GM23338 (cell line): ENCODE results near the gene PREP. TPM values are rescaled to one million over a fixed set of nuclear protein-coding genes. Genes with fewer than 3 reads are reported as not detected.

Experiments
- ATAC-seq: fragments of 200-7000 bp; cut with Tn5 transposase; 3 replicates; pipeline ENCODE4 v1.9.1; 2020
- DNase-seq: peaks from one replicate; pipeline ENCODE4 v3.0.0-alpha.2; 2015; ENCODE audit warnings: low spot score
- H2AFZ ChIP-seq: fragments of 200-600 bp; sonication (generic); 2 replicates; pipeline ENCODE4 v1.8.0; 2016; ENCODE audit warnings: antibody characterized with exemption, mild to moderate bottlenecking, moderate library complexity
- H3F3A ChIP-seq: fragments of 200-600 bp; sonication (generic); replicated peaks from 2 replicates; pipeline ENCODE4 v1.8.0; 2017; ENCODE audit warnings: antibody characterized with exemption, mixed run types, low read depth
- H3K27ac ChIP-seq: fragments of 200-600 bp; sonication (generic); 2 replicates; pipeline ENCODE4 v1.6.1; 2016; ENCODE audit warnings: low read depth
- H3K27me3 ChIP-seq: fragments of 200-600 bp; sonication (generic); 2 replicates; pipeline ENCODE4 v1.8.0; 2016; ENCODE audit warnings: mild to moderate bottlenecking, mixed run types, moderate library complexity; ENCODE audit not compliant: insufficient read depth
- H3K36me3 ChIP-seq: fragments of 200-600 bp; sonication (generic); 2 replicates; pipeline ENCODE4 v1.8.0; 2016; ENCODE audit warnings: mild to moderate bottlenecking; ENCODE audit not compliant: insufficient read depth
- H3K4me1 ChIP-seq: fragments of 200-600 bp; sonication (generic); 2 replicates; pipeline ENCODE4 v1.8.0; 2016; ENCODE audit warnings: mild to moderate bottlenecking, moderate library complexity; ENCODE audit not compliant: insufficient read depth
- H3K4me2 ChIP-seq: fragments of 200-600 bp; sonication (generic); 2 replicates; pipeline ENCODE4 v1.7.1; 2017; ENCODE audit warnings: mixed run types
- H3K4me3 ChIP-seq: fragments of 200-600 bp; sonication (generic); 2 replicates; pipeline ENCODE4 v1.6.1; 2016; ENCODE audit warnings: mixed run types
- H3K79me2 ChIP-seq: fragments of 200-600 bp; sonication (generic); replicated peaks from 2 replicates; pipeline ENCODE4 v1.8.0; 2017; ENCODE audit warnings: mild to moderate bottlenecking; ENCODE audit not compliant: insufficient read depth
- H3K9me2 ChIP-seq: fragments of 200-600 bp; sonication (generic); 2 replicates; pipeline ENCODE4 v1.8.0; 2017; ENCODE audit not compliant: insufficient read depth
- H4K20me1 ChIP-seq: fragments of 200-600 bp; sonication (generic); replicated peaks from 2 replicates; pipeline ENCODE4 v1.8.0; 2017; ENCODE audit warnings: mild to moderate bottlenecking; ENCODE audit not compliant: insufficient read depth
- H3K27ac Mint-ChIP-seq: 2 replicates; pipeline ENCODE4 v1.8.0; 2020; ENCODE audit warnings: inconsistent platforms, mild to moderate bottlenecking, moderate library complexity, mixed read lengths
- H3K27me3 Mint-ChIP-seq: 3 replicates; pipeline ENCODE4 v1.8.0; 2022; ENCODE audit warnings: low read depth, mild to moderate bottlenecking, moderate library complexity, mixed read lengths, inconsistent platforms; ENCODE audit not compliant: insufficient read depth, poor library complexity
- H3K36me3 Mint-ChIP-seq: 3 replicates; pipeline ENCODE4 v1.8.0; 2021; ENCODE audit warnings: low read depth, mild to moderate bottlenecking, inconsistent platforms, moderate library complexity, mixed read lengths
- H3K4me1 Mint-ChIP-seq: 3 replicates; pipeline ENCODE4 v1.8.0; 2020; ENCODE audit warnings: mild to moderate bottlenecking, inconsistent platforms, mixed read lengths
- H3K4me3 Mint-ChIP-seq: 3 replicates; pipeline ENCODE4 v1.8.0; 2021; ENCODE audit warnings: moderate library complexity, mild to moderate bottlenecking, inconsistent platforms, mixed read lengths
- H3K9me3 Mint-ChIP-seq: 3 replicates; pipeline ENCODE4 v1.8.0; 2020; ENCODE audit warnings: moderate library complexity, mild to moderate bottlenecking, inconsistent platforms, mixed read lengths
- CREB1 ChIP-seq: fragments of 250-450 bp; sonication (Bioruptor Pico); IDR thresholded peaks from 2 replicates; pipeline ENCODE4 v1.5.0; 2020; ENCODE audit warnings: low read depth, mild to moderate bottlenecking, moderate library complexity
- CTCF ChIP-seq, 2 experiments: fragments of 200-600 bp in 1 of 2; sonication (generic) in 1 of 2; conservative IDR thresholded peaks; 2 replicates each; pipeline versions ENCODE4 v1.5.1 to v1.6.1; 2016 to 2017; ENCODE audit warnings: antibody characterized with exemption in 2 of 2, low read depth in 2 of 2, mild to moderate bottlenecking in 2 of 2, moderate library complexity in 1 of 2
- ETS1 ChIP-seq: IDR thresholded peaks from 2 replicates; pipeline ENCODE4 v1.6.1; 2016; ENCODE audit warnings: antibody characterized with exemption
- EZH2 ChIP-seq: fragments of 200-600 bp; sonication (generic); IDR thresholded peaks from one replicate; pipeline ENCODE4 v1.8.0; 2017; ENCODE audit warnings: antibody characterized with exemption, mild to moderate bottlenecking, low read depth; ENCODE audit not compliant: unreplicated experiment
- EZH2phosphoT487 ChIP-seq: fragments of 200-600 bp; sonication (generic); IDR thresholded peaks from one replicate; pipeline ENCODE4 v1.8.1; 2018; ENCODE audit warnings: antibody characterized with exemption; ENCODE audit not compliant: unreplicated experiment
- JUNB ChIP-seq: IDR thresholded peaks from one replicate; pipeline ENCODE4 v1.6.1; 2016; ENCODE audit warnings: antibody characterized with exemption; ENCODE audit not compliant: unreplicated experiment
- NANOG ChIP-seq: IDR thresholded peaks from 2 replicates; pipeline ENCODE4 v1.6.1; 2016; ENCODE audit warnings: antibody characterized with exemption, borderline replicate concordance
- REST ChIP-seq: IDR thresholded peaks from one replicate; pipeline ENCODE4 v1.6.1; 2018; ENCODE audit warnings: antibody characterized with exemption; ENCODE audit not compliant: unreplicated experiment
- STAT1 ChIP-seq: IDR thresholded peaks from one replicate; pipeline ENCODE4 v1.6.1; 2016; ENCODE audit warnings: antibody characterized with exemption; ENCODE audit not compliant: unreplicated experiment
- ZNF331 ChIP-seq: fragments of 250-450 bp; sonication (Bioruptor Pico); IDR thresholded peaks from 2 replicates; pipeline ENCODE4 v1.5.0; 2020; ENCODE audit warnings: low read depth, mild to moderate bottlenecking, moderate library complexity
- polyA plus RNA-seq: library from polyadenylated mRNA; unstranded; fragments of >200 nt; fragmentation: Nextera tagmentation; extraction: Ambion mirVana; gene quantifications from 2 replicates; pipeline ENCODE4 v1.2.1, GENCODE V29; 2016
- total RNA-seq: library from RNA; depleted of rRNA; stranded (reverse); fragments of >200 nt; shearing (Covaris generic); gene quantifications from 2 replicates; pipeline ENCODE4 v1.2.3, GENCODE V29; 2014

The PREP gene
- total and polyA plus RNA-seq, 2 experiments from 2014 or later: 28.5 to 52.7 TPM

- Histone ChIP-seq H3F3A (no peaks in the 10 kb centered on the region), H3K4me3 (no peak overlapping the region), H3K4me2 (no peak overlapping the region), H3K27me3 (no peaks in the 10 kb centered on the region), H3K4me1 (peaks cover 19% of the 10 kb centered on the region), H3K9me2 (no peaks in the 10 kb centered on the region), H3K27ac (0 out of 2 replicates have a peak overlapping the region, but pooled peaks have one; percentile 12), H3K36me3 (no peaks in the 10 kb centered on the region; the same call in 1 of the 2 replicates), H2AFZ (no peak overlapping the region), H4K20me1 (peaks cover 4% of the 10 kb centered on the region), H3K79me2 (no peaks in the 10 kb centered on the region)
- no peaks in the 10 kb centered on the region for H3K27me3 Mint-ChIP-seq
- H3K27ac Mint-ChIP-seq: 0 out of 2 replicates have a peak overlapping the region, but pooled peaks have one; percentile 39
- TF ChIP-seq ETS1 (no peak), CTCF (conservative IDR thresholded peaks at IDR 0.05; ENCODE audit: low read depth in 2 of 2) (peak; percentile 46 to 64)
- DNase-seq (peak; percentile 41), ATAC-seq (peak; percentile 73)
- H3K4me1 Mint-ChIP-seq: peaks cover 15% of the 10 kb centered on the region
- peaks cover 4% of the 10 kb centered on the region; the same call in 2 of the 3 replicates for H3K36me3 Mint-ChIP-seq
- no peak overlapping the region for H3K4me3 Mint-ChIP-seq
- no peaks in the 10 kb centered on the region for H3K9me3 Mint-ChIP-seq
These were observed 100.2 kb downstream of the PREP start for GRCh38 chr6:105302617-105303128.

- Histone ChIP-seq H3K27ac (no peak overlapping the region), H3K27me3 (no peaks in the 10 kb centered on the region), H3K4me1 (peaks cover 19% of the 10 kb centered on the region), H4K20me1 (peaks cover 4% of the 10 kb centered on the region), H3K9me2 (no peaks in the 10 kb centered on the region), H3K4me3 (no peak overlapping the region), H3K79me2 (no peaks in the 10 kb centered on the region), H2AFZ (no peak overlapping the region), H3K4me2 (no peak overlapping the region), H3K36me3 (no peaks in the 10 kb centered on the region; the same call in 1 of the 2 replicates), H3F3A (no peaks in the 10 kb centered on the region)
- no peak overlapping the region for H3K4me3 Mint-ChIP-seq
- H3K36me3 Mint-ChIP-seq: peaks cover 4% of the 10 kb centered on the region; the same call in 2 of the 3 replicates
- H3K27ac Mint-ChIP-seq: no peak overlapping the region
- H3K27me3 Mint-ChIP-seq: peaks cover under 1% of the 10 kb centered on the region
- no peak for DNase-seq
- H3K4me1 Mint-ChIP-seq: peaks cover 15% of the 10 kb centered on the region
- H3K9me3 Mint-ChIP-seq: no peaks in the 10 kb centered on the region
- ATAC-seq: no peak
- TF ChIP-seq REST (no peak), ETS1 (no peak), EZH2 (no peak), NANOG (no peak), ZNF331 (CRISPR knock-in tag) (no peak), CTCF (conservative IDR thresholded peaks at IDR 0.05; ENCODE audit: low read depth in 2 of 2) (no peak), JUNB (no peak), EZH2phosphoT487 (no peak), CREB1 (CRISPR knock-in tag) (no peak), STAT1 (no peak)
These were observed 100.9 kb downstream of the PREP start for GRCh38 chr6:105301756-105302616.
